GM12878 (cell line): Measurements from ENCODE around the gene NCAM2. TPM values are rescaled to one million over a fixed set of nuclear protein-coding genes. Genes with fewer than 3 reads are reported as not detected.

Source experiments
- ATAC-seq: fragments of 200-7000 bp; cut with Tn5 transposase; 3 replicates; pipeline ENCODE4 v1.9.1; 2020; ENCODE audit warnings: mild to moderate bottlenecking, moderate library complexity
- BruUV-seq: library from RNA; stranded (reverse); fragments of 400-500 nt; replicated peaks from 2 replicates; lab custom pipeline; 2021; lab: Mats Ljungman, UMichigan
- CTCF ChIA-PET: fragments of 300-600 bp; sonication (Branson Sonifier 250); formaldehyde crosslinking; extraction: SDS; loops from one replicate; lab custom pipeline; 2021; ENCODE audit warnings: inconsistent platforms; lab: Yijun Ruan, JAX
- POLR2A ChIA-PET: fragments of 350-600 bp; formaldehyde crosslinking; extraction: SDS; loops from one replicate; lab custom pipeline; 2021; ENCODE audit warnings: inconsistent platforms; lab: Charles Lee
- RAD21 ChIA-PET: fragments of 300-600 bp; sonication (Branson Sonifier 250); formaldehyde crosslinking; loops from one replicate; lab custom pipeline; 2023; ENCODE audit warnings: antibody characterized with exemption; ENCODE audit not compliant: unreplicated experiment; lab: Charles Lee
- SMC1A ChIA-PET: fragments of 300-600 bp; sonication (Branson Sonifier 250); formaldehyde crosslinking; loops from one replicate; lab custom pipeline; 2023; ENCODE audit not compliant: unreplicated experiment, uncharacterized antibody; lab: Charles Lee
- DNase-seq: peaks from one replicate; pipeline ENCODE4 v3.0.0-alpha.2; 2011; ENCODE audit warnings: low read depth, low spot score
- FAIRE-seq: peaks from 3 replicates; lab custom pipeline; 2011; peaks lifted over from hg19 to GRCh38; lab: Jason Lieb, UNC
- H2AFZ ChIP-seq: 2 replicates; pipeline ENCODE4 v1.6.0; 2011; ENCODE audit warnings: low read depth, low read length, control low read depth; ENCODE audit not compliant: control insufficient read depth
- H3K27ac ChIP-seq: 2 replicates; pipeline ENCODE4 v1.5.1; 2011; ENCODE audit warnings: control low read depth; ENCODE audit not compliant: control insufficient read depth, insufficient read depth
- H3K27me3 ChIP-seq, 2 experiments: replicated peaks in 1 of 2; 2 replicates each; pipeline versions ENCODE4 v1.6.0 to v1.6.1; 2011; ENCODE audit warnings: low read length in 1 of 2; ENCODE audit not compliant: control insufficient read depth in 2 of 2, insufficient read depth in 2 of 2
- H3K36me3 ChIP-seq, 2 experiments: 2 replicates each; pipeline ENCODE4 v1.5.1; 2011; ENCODE audit warnings: low read length in 1 of 2; ENCODE audit not compliant: control insufficient read depth in 2 of 2, insufficient read depth in 2 of 2
- H3K4me1 ChIP-seq: 2 replicates; pipeline ENCODE4 v1.6.1; 2011; ENCODE audit warnings: mild to moderate bottlenecking, low read length, moderate library complexity, mixed read lengths; ENCODE audit not compliant: control insufficient read depth, insufficient read depth
- H3K4me2 ChIP-seq: 2 replicates; pipeline ENCODE4 v1.6.0; 2011; ENCODE audit warnings: control low read depth; ENCODE audit not compliant: control insufficient read depth, insufficient read depth
- H3K4me3 ChIP-seq: fragments of 200-600 bp; sonication (generic); 2 replicates; pipeline ENCODE4 v1.5.1; 2016
- H3K79me2 ChIP-seq: 2 replicates; pipeline ENCODE4 v1.6.0; 2011; ENCODE audit warnings: low read length; ENCODE audit not compliant: control insufficient read depth, insufficient read depth
- H3K9ac ChIP-seq: 2 replicates; pipeline ENCODE4 v1.8.0; 2011; ENCODE audit warnings: low read length, control low read depth, mixed read lengths; ENCODE audit not compliant: control insufficient read depth, insufficient read depth
- H3K9me3 ChIP-seq: replicated peaks from 3 replicates; pipeline ENCODE4 v1.5.1; 2011; ENCODE audit warnings: mild to moderate bottlenecking, low read length; ENCODE audit not compliant: control insufficient read depth, insufficient read depth
- H4K20me1 ChIP-seq: 2 replicates; pipeline ENCODE4 v1.6.0; 2011; ENCODE audit not compliant: control insufficient read depth, insufficient read depth
- E2F4 ChIP-seq: IDR thresholded peaks from 2 replicates; pipeline ENCODE4 v1.6.1; 2012; ENCODE audit warnings: low read depth, low read length, improper control_type of control experiment
- EZH2 ChIP-seq: IDR thresholded peaks from 2 replicates; pipeline ENCODE4 v1.6.1; 2012; ENCODE audit warnings: low read depth, mild to moderate bottlenecking, control low read depth, inconsistent platforms, low read length, borderline replicate concordance; ENCODE audit not compliant: control insufficient read depth
- JUNB ChIP-seq: IDR thresholded peaks from 2 replicates; pipeline ENCODE4 v1.6.1; 2016; ENCODE audit warnings: antibody characterized with exemption, mild to moderate bottlenecking
- MYB ChIP-seq: fragments of 150-350 bp; IDR thresholded peaks from 2 replicates; pipeline ENCODE4 v1.6.1; 2014; ENCODE audit warnings: mild to moderate bottlenecking, low read depth, low read length, borderline replicate concordance
- NRF1 ChIP-seq: conservative IDR thresholded peaks from 2 replicates; pipeline ENCODE4 v1.6.1; 2011; ENCODE audit warnings: mild to moderate bottlenecking, low read depth, low read length, improper control_type of control experiment
- PRDM15 ChIP-seq: fragments of 450-650 bp; formaldehyde crosslinking; IDR thresholded peaks from 2 replicates; pipeline ENCODE4 v1.4.0; 2020; ENCODE audit warnings: mild to moderate bottlenecking, moderate library complexity
- SIN3A ChIP-seq: IDR thresholded peaks from 2 replicates; pipeline ENCODE4 v1.6.1; 2012; ENCODE audit warnings: low read depth, low read length, improper control_type of control experiment
- SMC3 ChIP-seq: IDR thresholded peaks from 2 replicates; pipeline ENCODE4 v1.6.1; 2011; ENCODE audit warnings: low read length, improper control_type of control experiment, borderline replicate concordance
- SP1 ChIP-seq: IDR thresholded peaks from one replicate; pipeline ENCODE4 v1.6.1; 2011; ENCODE audit warnings: low read depth, low read length
- SPI1 ChIP-seq: IDR thresholded peaks from 2 replicates; pipeline ENCODE4 v1.6.1; 2011; ENCODE audit warnings: low read depth, mild to moderate bottlenecking, low read length, moderate library complexity, borderline replicate concordance; ENCODE audit not compliant: insufficient read depth
- TAF1 ChIP-seq: IDR thresholded peaks from 2 replicates; pipeline ENCODE4 v1.6.1; 2011; ENCODE audit warnings: mild to moderate bottlenecking, low read depth, low read length, borderline replicate concordance
- USF1 ChIP-seq: IDR thresholded peaks from 2 replicates; pipeline ENCODE4 v1.6.1; 2011; ENCODE audit warnings: borderline replicate concordance, low read depth, mild to moderate bottlenecking, moderate library complexity, mixed read lengths, low read length; ENCODE audit not compliant: insufficient read depth; ENCODE audit errors: extremely low read length
- ZBED1 ChIP-seq: IDR thresholded peaks from 2 replicates; pipeline ENCODE4 v1.6.1; 2016; ENCODE audit warnings: borderline replicate concordance
- ZNF592 ChIP-seq: fragments of 450-650 bp; IDR thresholded peaks from 2 replicates; pipeline ENCODE4 v1.6.1; 2017; ENCODE audit warnings: mild to moderate bottlenecking, moderate library complexity
- ZNF622 ChIP-seq: fragments of 450-650 bp; IDR thresholded peaks from 2 replicates; pipeline ENCODE4 v1.6.1; 2017; ENCODE audit warnings: mild to moderate bottlenecking, inconsistent platforms
- ZSCAN29 ChIP-seq: fragments of 450-650 bp; IDR thresholded peaks from 2 replicates; pipeline ENCODE4 v1.6.1; 2017; ENCODE audit warnings: mild to moderate bottlenecking, moderate library complexity
- in situ Hi-C: fragments of 300-500 bp; cut with MboI; formaldehyde crosslinking; loops from 9 replicates; pipeline ENCODE4 v1.14.3; 2018; ENCODE audit warnings: mixed read lengths
- intact Hi-C: fragments of 100-400 bp; cut with micrococcal nuclease; formaldehyde crosslinking; loops from one replicate; pipeline ENCODE4 v1.14.2; 2022; ENCODE audit not compliant: unreplicated experiment
- polyA plus RNA-seq, 11 experiments: library from polyadenylated mRNA; depleted of rRNA in 4 of 11; unstranded in 6 of 11; stranded (reverse) in 5 of 11; fragments of >200 nt; fragmentation: Nextera tagmentation in 4 of 11; fragmentation: Illumina TruSeq in 1 of 11; extraction: Ambion mirVana in 4 of 11; extraction: Trizol in 1 of 11; gene quantifications; 1 replicate in 1 of 11; 2 replicates in 10 of 11; pipeline versions ENCODE4 v1.2.1 to v1.2.3, GENCODE V29; 2011 to 2016; ENCODE audit warnings: inconsistent platforms in 2 of 11, missing spikeins in 2 of 11, low read depth in 1 of 11
- total RNA-seq, 4 experiments: library from RNA; depleted of rRNA in 3 of 4; stranded (reverse); fragments of >200 nt in 3 of 4; fragmentation: Illumina TruSeq in 1 of 4; extraction: Trizol in 1 of 4; gene quantifications; 2 replicates each; pipeline versions ENCODE4 v1.2.1 to v1.2.3, GENCODE V29; 2013 to 2021

NCAM2 gene
- total and polyA plus RNA-seq, 10 of the 15 experiments (the other 5 are each of a cell fraction or from before 2014, with no cell fraction given) = 0.23 to 0.27 TPM; not detected in 8

- no peak for ATAC-seq
- in situ Hi-C loops = no loop called here
- no TSS peak for BruUV-seq
- Histone ChIP-seq H3K9ac (no peak overlapping the region), H3K27me3 (no peaks in the 10 kb centered on the region), H3K79me2 (no peaks in the 10 kb centered on the region), H3K9me3 (no peaks in the 10 kb centered on the region), H3K4me1 (no peaks in the 10 kb centered on the region), H3K27ac (no peak overlapping the region), H3K36me3 (no peaks in the 10 kb centered on the region), H2AFZ (no peak overlapping the region), H4K20me1 (no peaks in the 10 kb centered on the region), H3K4me3 (no peak overlapping the region), H3K4me2 (no peak overlapping the region)
- ChIA-PET RAD21 (no interaction called here), SMC1A (no interaction called here), POLR2A (no interaction called here), CTCF (no interaction called here)
- TF ChIP-seq PRDM15 (no peak), NRF1 (no peak), SMC3 (no peak), TAF1 (no peak), ZNF622 (no peak), SP1 (no peak), MYB (no peak), USF1 (no peak), ZBED1 (no peak), JUNB (no peak), ZSCAN29 (no peak), EZH2 (no peak), SPI1 (no peak), ZNF592 (no peak), E2F4 (no peak), SIN3A (no peak)
- FAIRE-seq = no peak
- DNase-seq = no peak
- intact Hi-C loops = no loop called here
Measured at GRCh38 chr21:21156397-21156796, 158.2 kb downstream of the NCAM2 start.
